ENCODE measurements around the gene SKAP1.
"Not testable (repeated sequence)": the region's sequence is repeated elsewhere in the genome, so short reads cannot be mapped to it uniquely, and the experiment has no call there.

Gene SKAP1

DNA sequence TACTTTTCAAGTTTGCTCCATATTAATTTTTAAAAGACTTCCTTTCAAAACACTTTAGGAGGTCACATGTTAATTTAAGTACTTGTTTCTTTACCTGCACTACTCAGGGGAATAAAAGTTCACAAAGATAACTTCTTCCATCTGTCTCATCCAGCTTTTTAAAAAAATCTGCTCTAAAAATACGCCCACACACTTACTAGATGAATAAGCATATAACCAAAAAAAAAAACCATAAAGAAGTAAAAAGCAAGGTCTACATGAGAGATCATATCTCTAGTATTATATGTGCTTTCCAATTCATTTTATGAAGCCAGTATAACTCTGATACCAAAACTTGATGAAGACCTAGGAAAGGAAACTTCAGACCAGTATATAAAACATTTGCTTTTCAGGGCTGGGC lies 17.2 kb downstream of the SKAP1 start:
- no peak for DNase-seq

GRCh38 chr17:48410821-48411220 lies 19.2 kb downstream of the SKAP1 start:
- not testable (repeated sequence) for DNase-seq

- DNase-seq = no peak
These were observed 20.4 kb downstream of the SKAP1 start for GRCh38 chr17:48409607-48410006.

DNA sequence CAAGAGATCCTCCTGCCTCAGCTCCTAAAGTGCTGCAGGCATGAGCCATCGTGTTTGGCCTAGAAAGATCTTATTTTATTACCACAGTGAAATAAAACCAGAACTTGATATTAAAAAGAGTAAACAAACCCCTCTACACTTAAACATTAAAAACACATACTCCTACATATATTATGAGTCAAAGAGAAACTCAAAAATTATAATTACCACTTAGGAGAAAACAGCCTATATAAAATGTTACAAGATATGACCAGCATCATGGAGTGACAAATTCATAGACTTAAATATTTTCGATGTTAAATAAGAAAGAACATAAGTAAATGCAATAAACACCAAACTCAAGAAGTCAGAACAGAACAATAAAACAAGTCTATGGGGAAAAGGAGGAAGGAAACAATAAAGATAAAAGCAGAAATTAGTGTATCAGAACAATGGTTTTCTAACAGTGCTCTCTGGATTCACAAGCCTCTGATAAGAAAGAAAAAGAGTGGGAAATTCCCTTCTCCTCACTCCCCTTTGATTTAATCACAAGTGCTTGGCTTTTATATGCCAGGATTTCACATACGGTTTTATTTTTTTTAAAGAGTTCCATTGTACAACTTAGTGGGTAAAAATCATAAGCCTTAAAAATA lies 23.0 kb downstream of the SKAP1 start:
- no peak for DNase-seq

DNA sequence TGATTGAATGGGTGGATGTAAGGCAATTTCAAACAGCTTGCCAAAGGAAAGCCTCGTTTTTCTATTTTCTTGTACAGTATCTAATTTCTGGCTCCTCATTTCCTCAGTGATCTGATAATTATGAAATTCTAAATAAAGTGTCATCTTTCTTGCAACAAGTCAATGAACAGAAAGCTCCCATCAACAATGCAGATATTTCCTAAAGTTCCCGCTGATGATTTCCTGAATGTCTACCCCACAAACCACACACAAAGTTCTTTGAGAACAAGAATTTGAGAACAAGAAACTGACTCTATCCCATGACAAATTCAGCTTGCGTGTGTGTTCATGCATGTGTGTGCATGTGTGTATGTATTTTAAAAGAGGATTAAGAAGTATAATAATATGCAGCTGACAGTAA lies 35.2 kb downstream of the SKAP1 start:
- DNase-seq = no peak

DNA sequence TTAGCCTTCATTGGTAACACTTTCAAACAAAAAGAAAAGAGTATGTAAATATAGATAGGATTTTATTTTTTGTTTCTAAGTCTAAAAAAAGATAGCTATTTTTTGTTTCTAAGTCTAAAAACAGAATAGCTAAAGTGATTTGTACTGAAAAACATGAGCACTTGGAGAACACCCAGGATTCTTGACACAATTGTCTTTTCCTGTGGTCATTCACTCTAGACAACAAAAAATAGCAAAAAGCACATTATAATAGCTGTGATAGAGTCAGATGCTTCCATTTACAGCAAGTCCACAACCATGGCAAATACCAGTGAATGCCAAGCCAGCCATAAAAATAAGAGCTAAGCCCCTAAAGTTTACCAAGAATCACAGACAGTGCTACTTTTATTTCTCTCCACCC lies 36.7 kb downstream of the SKAP1 start:
- peak; percentile 14 for DNase-seq

- DNase-seq = peak; percentile 41
These were observed 37.2 kb downstream of the SKAP1 start for GRCh38 chr17:48392857-48393256.

GRCh38 chr17:48391444-48391843 lies 38.6 kb downstream of the SKAP1 start:
- no peak for DNase-seq

DNA sequence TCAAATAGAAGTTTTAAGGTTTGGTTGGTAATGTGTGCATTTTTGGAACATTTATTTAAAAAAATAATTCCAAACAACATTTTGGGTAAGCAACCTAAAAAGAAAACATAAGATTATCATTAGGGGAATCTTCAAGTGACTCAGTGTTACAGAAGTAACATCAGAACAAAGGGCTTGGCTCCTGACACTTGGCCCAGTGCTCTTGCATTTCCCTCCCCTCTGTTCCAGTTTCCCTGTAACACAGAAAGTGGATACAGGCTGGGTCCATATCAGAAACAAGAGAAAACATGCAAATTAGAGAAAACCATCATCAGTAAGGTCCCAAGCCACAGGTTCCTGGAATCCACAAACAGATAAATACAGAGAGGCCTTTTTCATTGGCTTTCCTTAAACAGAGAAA lies 40.1 kb downstream of the SKAP1 start:
- DNase-seq = no peak

DNA sequence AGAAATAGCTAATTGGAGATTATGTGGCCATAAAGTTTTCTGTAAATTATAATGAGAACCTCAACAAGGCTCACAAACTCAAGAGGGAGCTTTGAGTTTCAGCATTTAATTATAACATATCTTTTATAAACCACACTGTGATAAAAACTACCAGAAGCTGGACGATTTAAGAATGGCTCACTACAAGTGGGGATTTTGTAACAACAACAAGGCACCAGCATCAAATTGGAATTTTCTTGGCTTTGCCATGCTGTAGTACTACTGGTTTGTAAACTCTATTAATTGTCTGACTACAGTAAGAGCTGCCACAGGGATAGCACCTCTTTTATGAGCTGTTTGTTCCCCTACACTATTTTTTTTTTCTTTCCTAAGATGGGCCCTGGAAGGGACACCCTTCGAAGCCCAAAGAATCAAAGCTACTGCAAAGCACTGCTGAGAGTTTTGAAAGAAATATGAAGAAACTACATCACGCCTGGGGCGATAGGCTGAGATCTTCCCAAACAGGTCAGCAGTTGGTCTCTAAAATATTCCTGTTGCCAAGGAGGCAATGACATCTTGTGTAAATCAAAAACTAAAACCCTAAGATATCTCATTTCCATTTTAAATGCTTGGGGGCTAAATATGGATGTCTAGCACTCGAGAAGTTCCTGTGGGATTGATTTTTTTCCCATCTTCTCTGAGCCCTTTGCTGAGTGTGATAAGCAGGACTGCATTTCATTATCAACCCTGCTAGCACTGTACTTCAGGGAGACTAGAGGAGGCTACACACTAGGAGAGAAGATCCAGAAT lies 40.9 kb downstream of the SKAP1 start:
- DNase-seq = no peak

DNA sequence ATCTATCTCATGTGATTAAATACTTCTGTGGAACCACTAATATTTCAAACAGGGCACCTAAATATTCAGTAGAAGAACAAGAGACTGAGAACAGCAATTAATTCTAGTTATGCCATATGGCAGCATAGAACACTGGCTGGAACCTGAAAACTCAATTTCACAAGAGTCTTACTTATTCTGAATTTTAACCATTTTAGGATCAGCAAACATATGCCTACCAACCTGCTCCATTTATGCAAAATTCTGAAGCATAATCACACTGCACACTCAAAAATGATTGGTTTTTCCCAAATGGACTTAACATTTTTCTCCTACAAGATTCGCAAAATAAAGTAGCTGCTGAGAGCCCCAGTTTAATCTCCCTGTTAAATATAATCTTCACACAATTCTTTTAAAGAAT lies 43.2 kb downstream of the SKAP1 start:
- DNase-seq = no peak

DNA sequence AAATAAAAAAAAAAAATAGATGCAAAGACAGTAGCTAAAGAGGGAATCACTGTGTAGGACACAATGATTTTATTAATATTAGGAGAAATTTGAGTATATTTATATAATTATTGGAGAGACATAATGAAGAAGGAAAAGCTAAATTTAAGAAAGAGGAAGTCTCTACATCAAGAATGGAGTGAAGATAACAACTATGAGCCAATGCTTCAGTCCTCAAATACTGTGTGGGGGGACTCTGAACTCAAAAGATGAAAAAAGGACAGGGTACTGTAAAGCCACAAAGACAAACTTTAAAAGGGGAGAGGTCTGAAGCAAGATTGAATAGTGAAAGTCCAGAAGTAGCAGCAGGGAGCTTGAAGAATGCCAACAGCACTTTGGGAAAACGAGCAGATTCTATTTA lies 44.7 kb downstream of the SKAP1 start:
- DNase-seq = no peak

DNA sequence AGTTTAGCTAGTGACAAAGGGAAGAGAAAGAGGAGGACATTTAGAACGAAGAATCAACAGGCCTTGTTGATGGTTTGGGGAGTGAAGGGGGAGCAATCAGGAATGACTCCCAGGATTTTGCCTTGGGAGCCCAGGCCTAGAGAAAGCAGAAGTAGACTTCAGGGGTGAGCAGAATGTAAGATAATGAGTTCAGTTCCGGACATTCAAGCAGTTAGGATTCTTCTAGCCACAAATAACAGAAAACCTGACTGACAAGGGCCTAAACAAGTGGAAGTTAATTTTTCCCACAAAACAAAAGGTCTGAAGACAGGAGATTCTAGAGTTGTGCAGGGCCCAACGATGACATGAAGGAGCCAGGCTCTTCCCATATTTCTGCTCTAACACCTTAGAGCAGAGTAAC lies 45.9 kb downstream of the SKAP1 start:
- DNase-seq = no peak

- DNase-seq = no peak
These were observed 47.0 kb downstream of the SKAP1 start for GRCh38 chr17:48382989-48383388.

- DNase-seq = no peak
These were observed 51.2 kb downstream of the SKAP1 start for GRCh38 chr17:48378708-48379392.

DNA sequence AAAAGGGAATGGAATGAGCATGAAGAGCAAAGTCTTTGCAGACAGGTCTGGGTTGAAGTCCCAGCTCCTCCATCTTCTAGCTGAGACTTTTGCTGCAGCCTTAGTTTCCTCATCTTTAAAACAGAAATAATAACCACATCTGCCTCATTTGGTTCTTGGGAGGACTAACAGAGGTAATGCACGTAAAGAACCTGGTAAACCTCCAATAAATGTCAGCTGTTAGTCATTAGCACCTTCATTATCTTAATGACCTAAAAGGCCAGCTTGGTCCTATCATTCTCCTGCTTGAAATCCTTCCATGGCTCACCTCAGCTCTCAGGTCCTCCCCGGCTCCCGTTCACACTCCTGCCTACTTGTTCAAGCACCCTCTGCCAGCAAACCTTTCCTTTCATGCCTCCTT lies 51.8 kb downstream of the SKAP1 start:
- DNase-seq = no peak

DNA sequence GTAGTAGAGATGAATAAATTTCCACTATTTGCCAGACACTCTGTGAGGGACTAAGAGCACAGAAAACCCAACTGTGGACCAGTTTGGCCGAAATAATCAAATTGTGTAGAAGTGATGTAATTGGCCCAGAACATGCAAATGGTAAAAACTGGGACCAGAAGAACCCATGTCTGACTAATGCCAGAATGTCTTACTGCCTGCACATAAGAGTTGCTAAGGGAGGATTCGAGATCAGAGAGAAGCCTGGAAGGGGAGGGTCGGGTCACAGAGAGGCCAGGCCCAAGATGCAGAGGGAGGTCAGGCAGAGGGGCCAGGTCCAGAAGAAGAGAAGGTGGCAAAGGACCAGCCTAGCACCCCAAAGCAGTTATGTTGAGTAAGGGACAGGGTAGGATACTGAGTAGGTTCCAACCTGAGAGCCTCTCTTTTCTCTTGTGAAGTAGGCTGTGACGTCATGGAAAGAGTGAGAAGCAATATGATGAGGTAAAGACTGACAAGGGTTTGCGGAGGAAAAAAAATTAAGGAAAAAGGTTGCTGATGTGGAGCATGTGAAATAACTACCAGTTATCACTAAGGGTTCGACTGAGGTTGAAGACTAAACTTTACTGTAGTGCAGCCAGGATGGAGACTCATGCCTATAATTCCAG lies 53.2 kb downstream of the SKAP1 start:
- no peak for DNase-seq

DNA sequence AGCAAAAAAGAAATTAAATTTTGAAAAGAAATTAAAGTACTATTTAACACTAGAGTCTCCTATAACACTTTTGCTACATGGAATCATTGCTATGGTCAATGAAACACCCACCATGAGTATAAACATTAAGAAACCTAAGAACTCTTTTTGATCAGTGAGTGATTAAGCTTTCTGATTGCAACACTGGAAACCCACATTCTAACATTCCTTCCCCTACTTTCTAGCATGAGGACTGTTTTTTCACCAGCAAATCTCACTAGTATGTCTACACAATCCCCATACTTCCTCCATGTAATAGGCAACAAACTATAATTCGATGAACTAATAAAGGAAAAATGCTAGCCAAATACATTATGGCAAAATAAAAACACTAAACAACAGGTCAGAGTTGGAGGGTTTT lies 54.7 kb downstream of the SKAP1 start:
- DNase-seq = peak; percentile 57

GRCh38 chr17:48374650-48375230 lies 55.3 kb downstream of the SKAP1 start:
- DNase-seq = no peak

DNA sequence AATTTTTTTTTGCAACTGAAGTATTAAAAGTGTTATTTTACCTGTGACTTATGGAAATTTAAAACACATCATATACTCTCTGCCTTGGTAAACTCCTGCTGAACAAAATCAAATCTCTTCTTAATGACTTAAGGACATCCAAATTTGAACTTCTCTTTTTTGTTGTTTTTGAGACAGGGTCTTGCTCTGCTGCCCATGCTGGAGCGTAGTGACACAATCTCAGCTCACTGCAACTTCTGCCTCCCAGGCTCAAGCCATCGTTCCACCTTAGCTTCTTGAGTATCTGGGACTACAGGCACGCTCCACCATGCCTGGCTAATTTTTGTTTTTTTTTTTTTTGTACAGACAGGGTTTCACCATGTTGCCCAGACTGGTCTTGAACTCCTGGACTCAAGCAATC lies 56.1 kb downstream of the SKAP1 start:
- no peak for DNase-seq

DNA sequence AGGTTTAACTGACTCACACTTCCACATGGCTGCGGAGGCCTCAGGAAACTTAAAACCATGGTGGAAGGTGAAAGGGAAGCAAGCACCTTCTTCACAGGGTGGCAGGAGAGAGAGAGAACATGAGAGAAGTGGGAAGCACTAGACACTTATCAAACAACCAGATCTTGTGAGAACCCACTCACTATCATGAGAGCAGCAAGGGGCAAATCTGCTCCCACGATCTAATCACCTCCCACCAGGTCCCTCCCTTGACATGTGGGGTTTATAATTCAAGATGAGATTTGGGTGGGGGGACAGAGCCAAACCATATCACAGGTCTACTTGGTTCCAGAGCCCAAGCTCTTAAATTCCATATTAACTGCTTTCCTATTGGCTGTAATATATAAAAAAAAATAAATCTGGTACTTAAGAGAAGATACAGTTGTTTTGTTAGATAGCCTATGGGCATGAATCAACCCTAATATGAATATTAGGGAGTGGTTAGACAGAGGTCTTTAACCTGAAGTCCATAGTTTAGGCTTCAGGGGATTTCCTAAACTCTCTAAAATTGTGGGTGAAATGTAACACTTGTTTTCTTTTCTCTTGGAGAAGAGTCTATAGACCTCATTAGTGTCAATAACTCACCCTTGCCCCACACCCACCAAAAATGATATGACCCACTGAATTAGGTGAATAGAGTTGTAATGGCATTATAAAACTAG lies 56.7 kb downstream of the SKAP1 start:
- DNase-seq = no peak

GRCh38 chr17:48368967-48369366 lies 61.0 kb downstream of the SKAP1 start:
- not testable (repeated sequence) for DNase-seq

Measured in fibroblast of upper back skin (primary cell).